Stimulated activated CD4-positive, alpha-beta T cell treated with anti-CD3 and anti-CD28 coated beads, TNF-alpha, amount 100 ng/mL, for 24 hours (primary cell): ENCODE measurements around the gene CWC15.
A peak's percentile ranks its signal among the peaks of the same experiment; 100 is the strongest.
"Not testable (repeated sequence)": the region's sequence is repeated elsewhere in the genome, so short reads cannot be mapped to it uniquely, and the experiment has no call there.

Source experiments
- DNase-seq, 3 experiments: peaks; one replicate each; pipeline ENCODE4 v3.0.0-alpha.2; 2020; ENCODE audit warnings: low read depth in 3 of 3

The CWC15 gene

DNA sequence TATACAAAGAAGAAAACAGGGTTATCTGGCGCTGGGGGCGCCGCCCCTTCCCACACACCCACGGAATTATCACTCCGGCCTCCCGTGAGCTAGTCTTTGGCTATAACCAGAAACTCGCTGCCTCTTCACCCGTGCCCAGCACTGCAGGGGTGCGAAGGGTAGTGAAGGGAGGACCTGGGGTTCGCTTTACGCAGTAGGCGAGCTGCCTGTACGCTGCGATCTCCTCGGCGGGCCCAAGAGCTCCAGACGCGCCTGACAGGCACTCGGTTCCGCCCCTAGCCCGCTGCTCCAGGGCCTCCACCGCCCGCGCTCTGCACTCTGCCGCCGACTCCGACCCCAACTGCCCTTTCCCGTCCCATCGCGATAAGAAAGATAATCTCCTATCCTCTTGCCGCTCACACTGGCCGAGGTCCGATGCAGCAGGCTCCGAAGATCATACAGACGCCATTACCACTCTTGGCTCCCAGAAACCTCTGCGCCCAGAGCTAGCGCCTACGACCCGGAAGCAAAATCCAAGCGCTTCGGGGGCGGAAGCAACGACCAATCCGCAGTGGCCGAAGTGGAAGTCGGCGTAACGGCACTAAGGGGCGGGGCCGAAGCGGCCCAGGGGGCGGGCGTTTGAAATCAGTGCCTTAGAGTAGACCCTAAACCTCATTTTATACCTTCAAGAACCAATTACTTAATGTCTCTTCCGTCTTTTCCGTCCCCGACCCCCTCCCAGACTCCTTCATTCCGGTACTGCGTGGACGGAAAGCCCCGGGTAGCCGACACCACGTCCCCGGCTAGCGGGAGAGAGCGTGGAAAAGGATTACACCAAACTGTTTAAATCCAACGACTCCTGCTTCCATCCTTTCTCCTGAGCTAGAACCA lies at the start of gene CWC15, which contains the start of gene KDM4D:
Gene CWC15 (minus strand): TSS at position 458 of the 870 bp plus-strand sequence. CDS start 1,371 bp downstream, outside the sequence.
Gene KDM4D (plus strand): TSS at position 611 of the 870 bp plus-strand sequence. CDS start 23,664 bp downstream, outside the sequence.
- DNase-seq, result peak; percentile 89 to 95 (median 93)

DNA sequence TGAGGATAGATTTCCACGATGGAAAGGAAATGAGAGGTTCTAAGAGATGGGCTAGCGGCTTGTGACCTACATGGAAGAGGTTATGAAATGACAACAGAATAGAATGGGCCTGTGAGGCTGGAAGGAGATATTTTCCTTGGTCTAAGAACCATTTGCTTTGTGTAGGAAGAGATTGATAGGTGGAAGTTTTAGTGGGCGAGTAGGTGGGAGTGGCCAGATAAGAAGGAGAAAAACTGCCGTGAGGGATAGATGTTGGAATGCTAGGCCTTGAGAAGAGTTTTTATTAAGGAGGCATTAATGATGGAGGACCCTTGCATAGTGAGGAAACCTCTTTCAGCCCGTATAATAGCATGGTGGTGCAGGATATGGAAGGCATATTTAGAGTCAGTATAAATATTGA lies 48.1 kb upstream of the CWC15 start:
- not testable (repeated sequence) for DNase-seq

DNA sequence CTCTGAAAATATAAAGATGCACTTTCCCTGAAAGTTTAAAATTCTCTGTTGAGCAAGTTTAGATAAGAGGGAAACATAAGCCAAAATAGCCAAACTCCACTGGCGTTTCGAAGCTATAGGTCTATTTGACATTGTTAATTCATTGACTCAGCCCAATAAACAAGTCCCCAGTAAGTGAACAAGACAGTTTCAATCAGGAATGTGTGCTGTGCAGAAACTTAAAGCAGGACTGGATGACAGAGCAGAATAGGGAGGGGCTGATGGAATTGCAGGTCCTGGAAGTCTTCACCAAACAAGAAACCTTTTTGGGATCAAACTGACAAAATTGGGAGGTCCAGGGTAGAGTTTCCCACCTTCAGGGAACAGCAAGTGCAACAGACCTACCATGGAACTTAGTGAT lies 42.8 kb upstream of the CWC15 start:
- no peak for DNase-seq

DNA sequence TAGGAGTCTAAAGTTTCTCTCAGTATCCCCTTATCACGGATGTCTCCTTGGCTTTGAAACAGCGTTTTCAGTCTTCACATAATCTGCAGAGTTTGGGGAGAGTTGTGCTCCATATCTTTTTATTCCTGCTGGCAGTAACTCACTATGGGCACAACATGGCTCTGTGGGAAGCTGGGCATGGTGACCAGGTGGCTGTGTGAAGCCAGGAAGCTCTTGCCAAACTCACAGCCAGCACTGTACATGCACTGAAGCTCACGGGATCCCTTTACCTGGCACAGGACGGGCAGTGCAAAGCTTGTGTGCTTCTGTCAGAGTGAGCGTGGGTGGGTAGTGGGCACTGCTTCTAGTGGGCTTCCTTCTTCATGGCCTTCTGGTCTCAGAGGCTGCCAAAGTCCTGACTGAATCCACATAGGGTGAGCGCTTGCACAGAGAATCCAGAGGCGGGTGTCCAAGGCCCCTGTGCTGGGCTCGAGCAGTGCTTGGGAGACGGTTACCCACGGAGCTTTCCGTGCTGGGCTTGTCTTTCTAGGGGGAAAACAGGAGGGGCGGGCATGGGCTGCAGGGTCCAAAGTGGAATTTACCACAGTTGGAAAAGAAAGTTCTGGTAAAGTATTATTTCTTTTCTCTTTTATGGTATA lies 40.9 kb upstream of the CWC15 start:
- no peak for DNase-seq

DNA sequence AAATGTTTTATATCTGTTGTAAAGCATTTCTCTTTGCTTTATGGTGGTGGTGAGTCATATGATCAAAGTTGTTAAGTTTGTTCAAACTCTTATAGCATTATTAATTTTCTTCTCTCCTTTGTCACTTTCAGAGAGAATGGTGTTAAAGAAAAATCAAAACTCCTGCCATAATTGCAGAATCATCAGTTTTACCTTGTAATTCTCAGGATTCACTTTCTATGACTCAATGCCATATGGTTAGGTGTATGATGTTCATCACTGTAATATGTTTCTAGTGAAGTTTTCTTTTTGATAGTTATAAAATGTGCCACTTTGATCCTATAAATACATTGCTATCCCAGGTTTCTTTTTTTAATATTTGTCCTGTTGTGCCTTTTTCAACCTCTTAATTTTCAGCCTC lies 38.0 kb upstream of the CWC15 start:
- no peak for DNase-seq

DNA sequence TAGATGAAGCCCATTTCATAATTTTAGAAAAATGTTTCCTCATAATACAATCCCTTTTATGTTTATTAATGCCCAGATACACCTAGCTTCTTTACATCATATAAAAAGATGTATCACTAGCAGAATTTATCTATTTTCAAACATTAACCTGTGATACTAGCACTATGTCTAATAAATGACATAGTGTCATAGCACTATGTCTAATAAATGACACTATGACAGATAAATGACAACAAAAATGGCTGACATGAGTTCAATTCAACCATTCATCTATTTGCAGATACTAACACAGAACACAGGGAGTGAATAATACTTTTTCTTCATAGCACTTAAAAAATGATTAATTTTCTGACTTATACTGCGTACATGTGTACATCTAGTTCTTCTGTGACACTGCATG lies 32.3 kb upstream of the CWC15 start:
- DNase-seq, result no peak

DNA sequence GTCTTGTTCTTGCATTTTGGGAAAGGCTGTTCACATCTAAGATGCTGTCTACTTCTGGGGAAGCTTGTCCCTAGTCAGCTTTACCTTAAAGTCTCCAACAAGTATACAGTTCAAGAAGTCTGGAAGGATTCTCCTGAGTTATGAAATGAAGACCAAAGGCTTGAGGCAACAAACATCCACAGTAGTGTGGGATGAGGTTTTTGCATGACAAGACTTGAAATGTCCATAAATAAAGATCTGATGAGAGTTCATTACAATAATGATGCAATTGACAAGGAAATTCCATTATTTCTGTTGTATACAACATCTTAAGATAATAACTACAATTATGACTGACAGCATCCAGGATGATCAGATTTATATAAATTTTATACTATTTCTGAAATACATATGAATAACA lies 30.4 kb upstream of the CWC15 start:
- DNase-seq, result no peak

DNA sequence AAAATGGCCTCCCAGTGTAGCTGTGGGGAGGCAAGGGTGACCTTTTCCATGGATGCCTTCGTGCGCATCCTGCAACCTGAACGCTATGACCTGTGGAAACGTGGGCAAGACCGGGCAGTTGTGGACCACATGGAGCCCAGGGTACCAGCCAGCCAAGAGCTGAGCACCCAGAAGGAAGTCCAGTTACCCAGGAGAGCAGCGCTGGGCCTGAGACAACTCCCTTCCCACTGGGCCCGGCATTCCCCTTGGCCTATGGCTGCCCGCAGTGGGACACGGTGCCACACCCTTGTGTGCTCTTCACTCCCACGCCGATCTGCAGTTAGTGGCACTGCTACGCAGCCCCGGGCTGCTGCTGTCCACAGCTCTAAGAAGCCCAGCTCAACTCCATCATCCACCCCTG lies 24.9 kb upstream of the CWC15 start:
- DNase-seq, result no peak

DNA sequence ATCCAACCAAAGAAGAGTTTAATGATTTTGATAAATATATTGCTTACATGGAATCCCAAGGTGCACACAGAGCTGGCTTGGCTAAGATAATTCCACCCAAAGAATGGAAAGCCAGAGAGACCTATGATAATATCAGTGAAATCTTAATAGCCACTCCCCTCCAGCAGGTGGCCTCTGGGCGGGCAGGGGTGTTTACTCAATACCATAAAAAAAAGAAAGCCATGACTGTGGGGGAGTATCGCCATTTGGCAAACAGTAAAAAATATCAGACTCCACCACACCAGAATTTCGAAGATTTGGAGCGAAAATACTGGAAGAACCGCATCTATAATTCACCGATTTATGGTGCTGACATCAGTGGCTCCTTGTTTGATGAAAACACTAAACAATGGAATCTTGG lies 24.1 kb upstream of the CWC15 start:
- no peak for DNase-seq

DNA sequence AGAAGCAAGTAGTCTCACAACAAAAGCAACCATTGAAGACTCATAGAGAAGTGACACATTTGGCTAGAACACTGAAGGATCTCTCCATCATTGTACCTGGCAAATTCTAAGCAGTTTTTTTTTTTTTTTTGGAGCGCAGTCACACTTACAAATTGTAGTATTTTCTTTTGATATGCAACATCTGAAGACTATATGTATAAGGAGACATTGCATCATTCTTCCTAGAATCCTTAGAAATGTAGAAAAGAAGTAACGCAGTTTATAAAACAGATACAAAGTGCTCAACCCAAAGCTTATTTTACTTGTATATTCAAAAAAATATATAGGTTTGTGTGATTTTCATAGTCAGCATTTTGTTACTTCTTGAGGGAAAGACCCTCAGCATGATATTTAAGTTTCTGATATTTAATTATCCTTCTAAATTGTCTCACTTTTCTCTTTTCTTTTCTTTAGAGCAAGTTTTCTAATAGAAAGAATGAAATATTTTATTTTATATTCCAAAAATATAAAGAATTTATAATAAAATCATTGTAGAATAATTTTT lies 20.1 kb upstream of the CWC15 start:
- no peak for DNase-seq

DNA sequence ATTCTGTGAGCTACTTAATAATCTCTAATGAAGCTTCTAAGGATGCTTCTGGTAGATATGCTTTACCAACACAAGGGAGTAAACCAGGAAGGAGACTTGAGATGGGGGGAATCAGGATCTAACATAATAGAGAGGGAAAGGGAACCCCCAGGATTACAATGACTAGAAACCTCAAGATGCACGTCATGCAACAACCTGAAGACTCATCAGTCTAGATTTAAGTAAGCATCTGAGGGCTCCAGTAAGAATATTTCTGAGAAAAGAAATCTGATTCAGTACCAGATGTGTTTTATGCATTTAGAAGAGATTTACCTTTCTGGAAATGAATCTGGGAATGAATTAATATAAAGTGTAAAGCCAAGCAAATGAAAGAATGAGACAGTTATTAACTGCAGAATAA lies 15.4 kb upstream of the CWC15 start:
- no peak for DNase-seq

DNA sequence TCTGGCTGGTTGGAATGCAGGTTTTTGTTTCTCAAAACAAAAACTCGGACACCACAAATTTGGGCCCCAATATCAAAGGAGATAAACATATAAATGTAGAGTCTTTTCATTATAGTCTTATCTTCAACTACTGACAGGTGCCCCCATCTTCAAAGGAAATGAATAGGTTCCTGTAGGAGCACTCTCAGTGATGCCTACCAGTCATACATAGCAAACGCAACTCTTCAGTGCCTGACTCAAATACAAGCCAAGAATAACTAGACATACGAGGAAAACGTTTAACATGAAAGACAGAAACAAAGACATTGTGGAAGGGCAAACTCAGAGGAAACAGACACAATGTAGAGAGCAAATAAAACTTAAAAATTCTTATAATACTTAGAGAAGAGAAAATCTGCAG lies 14.0 kb upstream of the CWC15 start:
- DNase-seq, result no peak

DNA sequence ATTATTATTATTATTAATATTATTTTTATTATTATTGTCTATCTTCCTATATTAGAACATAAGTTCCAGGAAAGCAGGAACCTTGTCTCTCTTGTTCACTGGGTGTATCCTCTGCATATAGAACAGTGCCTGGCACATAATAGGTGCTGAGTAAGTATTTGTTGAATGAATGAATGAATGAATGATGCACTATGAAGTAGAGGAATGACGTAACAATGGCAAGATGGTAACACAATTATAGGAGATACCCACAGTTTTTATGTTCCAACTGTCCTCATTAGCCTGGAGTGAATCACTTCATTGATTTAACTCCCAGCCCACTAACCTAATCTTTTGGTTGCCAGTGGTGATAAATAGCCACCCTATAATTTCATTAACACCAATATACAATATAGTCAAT lies 2.2 kb upstream of the CWC15 start:
- no peak for DNase-seq

DNA sequence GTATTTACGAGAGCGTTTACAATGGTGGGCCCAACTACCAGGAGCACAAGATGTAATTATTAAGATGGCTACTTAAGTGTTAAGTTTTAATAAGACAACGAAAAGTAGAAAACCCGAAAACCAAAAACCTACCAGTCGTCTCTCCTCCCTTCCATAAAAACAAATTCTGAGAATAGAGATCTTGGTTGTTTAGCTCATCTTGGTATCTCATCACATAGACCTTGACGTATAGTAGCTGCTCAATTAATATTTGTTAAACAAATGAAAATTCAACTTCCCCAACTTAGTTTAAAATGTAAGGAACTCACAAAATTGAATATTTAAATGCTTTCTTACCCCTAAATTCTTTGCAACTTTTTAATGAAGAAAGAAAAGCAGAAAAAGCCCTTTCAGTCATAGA lies 822 bp upstream of the CWC15 start:
- no peak for DNase-seq

DNA sequence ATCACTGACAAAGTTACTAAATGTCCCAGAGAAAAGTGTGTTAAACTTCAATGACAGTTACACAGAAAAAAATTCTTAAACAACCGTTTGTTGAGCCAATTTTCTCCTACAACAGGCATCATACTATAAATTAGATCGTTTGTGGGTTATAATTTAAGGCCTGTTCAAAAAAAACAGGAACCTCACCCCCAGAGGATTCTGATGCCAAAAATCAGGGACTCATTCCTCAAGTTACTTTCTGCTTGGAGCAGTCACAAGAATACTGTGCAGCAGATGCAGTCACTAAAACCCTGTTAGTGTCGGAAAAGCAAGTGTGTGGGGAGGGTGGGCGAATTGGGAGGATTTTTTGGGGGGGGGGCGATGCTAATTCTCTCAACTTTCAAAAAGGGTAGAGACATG lies 657 bp downstream of the CWC15 start:
- no peak for DNase-seq

DNA sequence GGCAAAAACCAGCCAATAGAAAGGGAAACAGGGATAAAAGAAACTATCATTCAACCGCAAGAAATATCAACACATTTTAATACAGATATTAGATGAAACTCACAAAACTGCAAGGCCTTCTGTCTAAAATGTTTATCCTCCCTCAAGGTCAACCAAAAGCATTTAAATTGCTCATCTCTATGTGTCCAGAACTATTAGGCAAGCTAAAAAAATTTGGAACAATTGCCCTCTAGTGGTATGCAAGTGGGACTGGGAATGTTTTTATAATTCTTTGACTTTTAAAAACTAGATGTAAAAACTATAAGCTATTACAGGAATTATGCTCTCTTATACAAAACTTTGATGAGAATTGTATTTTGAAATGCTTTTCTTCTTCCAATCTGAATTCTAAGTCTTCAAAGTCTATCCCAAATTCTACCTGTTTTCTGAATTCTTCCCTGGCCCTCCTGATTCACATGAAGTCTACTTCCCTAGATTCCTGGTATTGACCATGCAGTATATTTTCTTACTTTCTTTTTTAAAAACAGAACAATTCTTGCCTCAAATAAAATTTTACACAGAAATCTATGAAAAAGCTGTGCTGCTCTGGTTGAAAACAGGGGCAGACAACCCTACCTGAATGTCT lies 4.9 kb downstream of the CWC15 start:
- DNase-seq, result no peak

DNA sequence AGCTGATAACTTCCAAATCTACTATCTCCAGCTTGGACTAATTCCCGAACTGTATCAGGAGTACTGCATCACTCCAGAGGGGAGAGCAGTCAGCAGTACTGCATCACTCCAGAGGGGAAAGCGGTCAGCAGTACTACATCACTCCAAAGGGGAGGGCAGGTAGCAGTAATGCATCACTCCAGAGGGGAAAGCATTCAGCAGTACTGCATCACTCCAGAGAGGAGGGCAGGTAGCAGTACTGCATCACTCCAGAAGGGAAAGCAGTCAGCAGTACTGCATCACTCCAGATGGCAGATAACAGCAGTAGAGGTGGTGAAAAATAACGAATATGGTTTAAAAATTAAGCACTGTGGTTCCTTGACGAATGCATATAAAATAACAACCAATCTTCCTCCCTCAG lies 8.4 kb downstream of the CWC15 start:
- DNase-seq, result no peak

DNA sequence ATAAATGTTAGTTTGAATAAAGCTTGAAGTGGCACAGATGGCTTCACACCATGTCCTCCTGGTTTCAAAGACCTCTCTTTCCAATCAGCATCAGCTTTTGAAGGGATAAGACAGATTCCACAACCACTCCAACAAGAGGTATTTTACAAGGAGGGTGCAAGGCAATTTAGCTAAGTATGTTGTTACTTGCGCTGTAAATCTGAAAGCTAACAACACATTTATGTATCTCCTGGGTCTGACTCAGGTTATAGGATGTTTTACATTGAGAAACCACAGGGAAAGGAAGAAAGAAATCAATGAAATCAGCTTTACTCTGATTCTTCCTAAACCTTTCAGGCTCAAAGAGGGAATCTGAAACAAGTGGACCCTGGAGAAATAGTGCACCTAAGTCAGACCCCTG lies 12.1 kb downstream of the CWC15 start:
- no peak for DNase-seq

DNA sequence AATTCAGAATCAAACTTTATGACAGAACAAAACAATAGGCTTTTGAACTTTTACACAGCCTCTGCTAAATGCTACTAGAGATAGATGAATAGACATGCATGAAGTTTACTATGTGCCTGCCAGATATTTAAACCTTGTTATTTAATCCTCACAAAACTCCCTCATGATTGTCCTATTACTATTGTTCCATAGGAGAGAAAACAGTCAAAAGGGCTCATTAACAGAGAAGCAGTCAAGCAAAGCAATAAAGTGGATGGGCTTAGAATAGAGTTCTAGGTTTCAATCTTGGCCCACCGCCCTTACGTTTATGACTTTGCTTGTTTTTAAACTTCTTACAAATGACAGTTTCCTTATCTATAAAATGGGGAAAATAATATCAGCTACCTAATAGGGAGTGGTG lies 12.9 kb downstream of the CWC15 start:
- no peak for DNase-seq

DNA sequence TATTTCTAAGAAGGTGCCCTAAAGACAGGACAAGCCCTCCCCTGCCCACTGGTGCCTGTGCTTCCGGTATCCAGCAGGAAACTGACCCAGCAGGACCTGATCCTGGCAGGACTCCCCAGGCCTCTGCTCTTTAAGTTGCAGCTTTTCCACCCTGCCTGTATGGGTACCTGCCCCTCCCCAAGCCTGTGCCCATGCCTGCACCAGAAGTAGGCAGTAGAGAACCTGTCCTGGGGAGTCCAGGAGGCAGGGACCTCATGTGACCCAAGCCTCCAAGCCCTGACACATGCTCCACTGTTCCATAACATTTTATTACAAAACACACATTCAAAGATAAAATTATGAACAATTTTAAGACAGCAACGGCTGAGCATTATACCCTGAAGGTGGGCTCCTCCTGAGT lies 14.2 kb downstream of the CWC15 start:
- DNase-seq, result no peak

DNA sequence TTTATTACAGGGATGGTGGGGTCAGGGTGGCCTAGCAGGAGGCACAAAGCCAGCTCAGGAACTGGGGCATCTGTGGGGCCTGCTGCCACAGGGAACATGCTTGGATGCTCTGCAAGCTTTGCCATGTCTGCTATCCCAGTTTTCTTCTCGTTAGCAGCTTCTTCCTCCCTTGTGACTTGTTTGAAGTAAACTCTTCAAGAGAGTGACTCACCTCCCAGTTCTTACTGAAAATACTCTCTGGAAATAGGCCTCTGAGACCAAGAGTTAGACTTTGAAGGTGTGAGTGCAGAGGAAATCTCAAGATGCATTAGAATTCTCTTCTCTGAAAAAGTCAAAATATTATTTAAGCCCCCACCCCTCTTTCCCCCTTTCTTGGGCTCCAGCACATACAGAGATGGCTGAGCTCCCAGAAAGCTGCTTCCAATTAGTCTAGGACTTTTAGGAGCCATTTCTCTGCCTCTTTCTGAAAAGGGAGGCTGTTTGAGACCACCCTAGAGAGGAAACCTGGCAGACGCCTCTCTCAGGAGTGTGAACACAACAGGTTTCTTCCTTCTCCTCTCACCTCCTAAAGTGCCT lies 15.1 kb downstream of the CWC15 start:
- DNase-seq, result no peak

DNA sequence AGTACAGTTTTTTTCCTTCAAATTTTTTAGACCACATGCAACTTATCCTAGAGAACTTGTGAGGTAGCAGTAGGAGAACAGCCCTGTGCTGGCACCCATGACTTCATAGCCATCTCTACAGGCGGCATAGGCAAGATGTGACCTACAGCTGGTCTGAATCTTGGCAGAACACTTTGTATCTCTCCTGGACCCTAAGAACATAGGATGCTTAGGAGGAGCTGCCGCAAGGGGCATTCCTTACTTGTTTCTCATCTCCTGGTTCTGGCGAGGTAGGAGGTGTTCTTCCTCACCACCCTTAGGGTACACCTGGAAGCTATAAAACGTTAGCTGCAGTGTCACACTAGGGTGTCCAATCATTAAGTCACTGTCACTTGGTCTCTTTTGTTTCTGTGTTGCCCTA lies 16.4 kb downstream of the CWC15 start:
- DNase-seq, result no peak
